ENCODE results near the gene SCART1. TPM values are rescaled to one million over a fixed set of nuclear protein-coding genes. Genes with fewer than 3 reads are reported as not detected.
"Not testable (repeated sequence)": the region's sequence is repeated elsewhere in the genome, so short reads cannot be mapped to it uniquely, and the experiment has no call there.

The SCART1 gene
- total and polyA plus RNA-seq, 2 donors (not counting 3 experiments of a cell fraction or from before 2014, with no cell fraction given): 0.90 to 1.0 TPM

- dilution Hi-C loops (cut with MboI; ENCODE audit: extremely low pct_ligation_motif_present, low sequenced_read_pairs): no loop called here
- Histone ChIP-seq H3K4me1 (ENCODE audit: control insufficient read depth, extremely low read depth, insufficient read depth, low read length) (no peaks in the 10 kb centered on the region), H3K9ac (replicated peaks; ENCODE audit: extremely low read depth, insufficient read depth, low read length) (no peak overlapping the region), H3K27ac (ENCODE audit: insufficient read depth, low read depth, low read length) (no peak overlapping the region), H3K9me1 (replicated peaks; ENCODE audit: control insufficient read depth, extremely low read depth, insufficient read depth, low read length) (no peaks in the 10 kb centered on the region), H3K4me3 (replicated peaks in 1 of 3; ENCODE audit: insufficient read depth in 1 of 3, low read depth in 1 of 3, low read length in 3 of 3) (no peak overlapping the region), H3K36me3 (ENCODE audit: control insufficient read depth in 2 of 2, extremely low read depth in 1 of 2, insufficient read depth in 2 of 2, low read length in 2 of 2) (no peaks in the 10 kb centered on the region), H3K4me2 (ENCODE audit: insufficient read depth, low read length) (no peak overlapping the region), H2AFZ (ENCODE audit: low read depth, low read length) (no peak overlapping the region), H4K20me1 (replicated peaks; ENCODE audit: control insufficient read depth, extremely low read depth, insufficient read depth, low read length) (no peaks in the 10 kb centered on the region), H3K79me2 (ENCODE audit: control insufficient read depth, insufficient read depth, low read length) (no peaks in the 10 kb centered on the region), H3K9me3 (replicated peaks; ENCODE audit: control insufficient read depth, insufficient read depth, low read length) (no peaks in the 10 kb centered on the region), H3K27me3 (ENCODE audit: control insufficient read depth in 2 of 2, insufficient read depth in 2 of 2, low read length in 2 of 2) (no peaks in the 10 kb centered on the region)
- FAIRE-seq (no peak), DNase-seq (ENCODE audit: low read depth, low spot score) (no peak)
- intact Hi-C loops (cut with micrococcal nuclease): no loop called here
- no TSS peak for BruUV-seq (replicated peaks)
- POLR2A ChIA-PET: no interaction called here
- CTCF ChIA-PET: no interaction called here
- TF ChIP-seq, protein P1, sequence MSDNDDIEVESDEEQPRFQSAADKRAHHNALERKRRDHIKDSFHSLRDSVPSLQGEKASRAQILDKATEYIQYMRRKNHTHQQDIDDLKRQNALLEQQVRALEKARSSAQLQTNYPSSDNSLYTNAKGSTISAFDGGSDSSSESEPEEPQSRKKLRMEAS (IDR thresholded peaks at IDR 0.05; ENCODE audit: insufficient read depth, insufficient read length): no peak
- TF ChIP-seq JUN (IDR thresholded peaks at IDR 0.05; ENCODE audit: borderline replicate concordance, insufficient read depth, insufficient read length, low read depth): no peak
- TF ChIP-seq POLR2A (IDR thresholded peaks at IDR 0.05; ENCODE audit: low read depth, low read length): no peak
- no peak for TF ChIP-seq FOS (IDR thresholded peaks at IDR 0.05; ENCODE audit: borderline replicate concordance, insufficient read depth, low read length)
- no peak for TF ChIP-seq MYC (IDR thresholded peaks at IDR 0.05; ENCODE audit: low read depth, low read length)
- TF ChIP-seq EZH2 (IDR thresholded peaks at IDR 0.05; ENCODE audit: borderline replicate concordance, low read depth, low read length, severe bottlenecking): no peak
- TF ChIP-seq POLR2AphosphoS5 (IDR thresholded peaks at IDR 0.05; ENCODE audit: insufficient read depth, low read depth, low read length): no peak
- TF ChIP-seq GATA2 (IDR thresholded peaks at IDR 0.05; ENCODE audit: insufficient read depth, insufficient read length, low read depth, low read length): no peak
- TF ChIP-seq CTCF (IDR thresholded peaks at IDR 0.05; ENCODE audit: extremely low read depth in 1 of 2, insufficient read depth in 1 of 2, low read depth in 1 of 2, low read length in 2 of 2): no peak
Measured at GRCh38 chr10:133440633-133441285, 13.0 kb upstream of the SCART1 start.

- H4K20me1 ChIP-seq (replicated peaks; ENCODE audit: control insufficient read depth, extremely low read depth, insufficient read depth, low read length); H3K36me3 ChIP-seq (ENCODE audit: control insufficient read depth in 2 of 2, extremely low read depth in 1 of 2, insufficient read depth in 2 of 2, low read length in 2 of 2); CTCF ChIA-PET; H3K4me2 ChIP-seq (ENCODE audit: insufficient read depth, low read length); FAIRE-seq; H3K9me1 ChIP-seq (replicated peaks; ENCODE audit: control insufficient read depth, extremely low read depth, insufficient read depth, low read length); H3K9ac ChIP-seq (replicated peaks; ENCODE audit: extremely low read depth, insufficient read depth, low read length); dilution Hi-C loops (cut with MboI; ENCODE audit: extremely low pct_ligation_motif_present, low sequenced_read_pairs); POLR2A ChIA-PET; H3K4me1 ChIP-seq (ENCODE audit: control insufficient read depth, extremely low read depth, insufficient read depth, low read length); H3K27me3 ChIP-seq (ENCODE audit: control insufficient read depth in 2 of 2, insufficient read depth in 2 of 2, low read length in 2 of 2); intact Hi-C loops (cut with micrococcal nuclease); DNase-seq (ENCODE audit: low read depth, low spot score); BruUV-seq (replicated peaks); H3K79me2 ChIP-seq (ENCODE audit: control insufficient read depth, insufficient read depth, low read length); H2AFZ ChIP-seq (ENCODE audit: low read depth, low read length); H3K4me3 ChIP-seq (replicated peaks in 1 of 3; ENCODE audit: insufficient read depth in 1 of 3, low read depth in 1 of 3, low read length in 3 of 3); H3K27ac ChIP-seq (ENCODE audit: insufficient read depth, low read depth, low read length); H3K9me3 ChIP-seq (replicated peaks; ENCODE audit: control insufficient read depth, insufficient read depth, low read length): not testable (repeated sequence)
Measured at GRCh38 chr10:133441356-133441755, 12.4 kb upstream of the SCART1 start.
